Hepatocyte (in vitro differentiated cells): ENCODE measurements around the gene HMCN1.

Experiments used
- CTCF ChIP-seq: fragments of 200-600 bp; sonication (generic); IDR thresholded peaks from 2 replicates; pipeline ENCODE4 v1.5.1; 2016; ENCODE audit warnings: antibody characterized with exemption, mild to moderate bottlenecking; ENCODE audit not compliant: poor library complexity
- EZH2 ChIP-seq: fragments of 200-600 bp; sonication (generic); IDR thresholded peaks from 2 replicates; pipeline ENCODE4 v1.6.1; 2016; ENCODE audit warnings: antibody characterized with exemption, mild to moderate bottlenecking, borderline replicate concordance
- EZH2phosphoT487 ChIP-seq: fragments of 200-600 bp; sonication (generic); IDR thresholded peaks from one replicate; pipeline ENCODE4 v1.6.1; 2018; ENCODE audit warnings: antibody characterized with exemption, mild to moderate bottlenecking, low read depth, moderate library complexity; ENCODE audit not compliant: unreplicated experiment, severe bottlenecking

DNA sequence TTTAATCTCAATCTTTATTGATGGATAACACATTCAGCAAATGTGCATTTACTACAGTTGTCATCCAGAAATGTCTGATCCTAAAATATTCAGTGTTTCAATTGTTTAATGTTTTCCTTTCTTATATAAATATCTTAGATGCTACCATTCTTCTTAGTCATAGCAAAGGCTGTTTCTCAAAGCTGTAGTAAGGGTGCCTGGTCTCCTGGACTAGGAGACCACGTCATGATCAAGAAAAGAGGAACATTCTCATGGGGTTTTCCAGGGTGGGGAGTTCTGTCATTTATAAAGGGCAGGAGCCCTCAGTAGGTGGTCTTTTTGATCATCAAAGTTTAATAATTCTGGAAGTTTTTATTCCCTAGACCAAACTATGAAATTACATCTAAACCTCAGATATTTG lies 292.8 kb downstream of the HMCN1 start:
- TF ChIP-seq CTCF (no peak), EZH2 (no peak), EZH2phosphoT487 (no peak)
